ENCODE results near the gene MED13. TPM values are rescaled to one million over a fixed set of nuclear protein-coding genes. Genes with fewer than 3 reads are reported as not detected.

MED13 gene
- total and polyA plus RNA-seq, 9 of the 15 experiments (the other 6 are each of a cell fraction or from before 2014, with no cell fraction given): 5.4 to 48.4 (median 28.2) TPM

DNA sequence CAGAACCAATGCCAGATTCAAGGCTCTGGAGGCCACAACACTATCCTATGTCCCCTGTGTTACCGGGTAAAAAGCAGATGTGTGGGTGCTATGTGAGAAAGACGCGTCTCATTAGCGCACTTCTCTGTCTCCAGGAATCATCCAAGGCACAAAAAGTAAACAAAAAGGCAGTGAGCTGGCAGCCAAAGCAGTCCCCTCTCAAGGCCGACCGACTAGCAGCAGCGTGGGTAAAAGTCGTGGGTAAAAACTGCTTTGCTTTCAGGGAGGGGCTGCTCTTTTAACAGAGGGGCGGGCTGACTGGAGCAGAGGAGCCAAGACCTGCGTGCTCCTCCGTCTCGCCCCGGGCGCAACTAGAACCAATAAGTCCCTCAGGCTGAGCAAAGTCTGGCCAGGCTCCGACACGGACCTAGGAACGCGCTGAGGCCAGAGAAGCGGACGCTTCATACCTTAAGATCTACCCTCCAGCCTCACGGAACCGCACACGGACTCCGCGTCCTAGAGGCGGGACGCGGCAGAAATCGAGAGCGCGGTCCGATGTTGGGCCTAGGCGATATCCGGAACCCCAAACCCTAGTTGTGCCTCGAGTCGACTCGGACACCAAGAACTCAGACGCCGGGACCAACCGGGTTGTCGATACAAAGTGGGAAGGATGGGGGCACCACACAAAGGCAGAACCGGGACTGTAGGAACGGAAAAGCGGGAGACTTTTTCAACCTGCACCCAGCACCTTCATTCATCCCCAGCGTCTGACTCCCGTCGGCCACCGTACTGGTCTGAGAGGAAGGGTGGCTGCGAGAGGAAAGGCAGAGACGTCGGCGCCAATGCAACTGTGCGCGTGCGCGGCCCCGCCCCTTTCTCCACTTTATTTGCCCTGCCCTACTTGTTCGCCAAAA, 137.6 kb downstream of the MED13 start, which contains the start of gene INTS2 (continued):
- TF ChIP-seq, protein P1, sequence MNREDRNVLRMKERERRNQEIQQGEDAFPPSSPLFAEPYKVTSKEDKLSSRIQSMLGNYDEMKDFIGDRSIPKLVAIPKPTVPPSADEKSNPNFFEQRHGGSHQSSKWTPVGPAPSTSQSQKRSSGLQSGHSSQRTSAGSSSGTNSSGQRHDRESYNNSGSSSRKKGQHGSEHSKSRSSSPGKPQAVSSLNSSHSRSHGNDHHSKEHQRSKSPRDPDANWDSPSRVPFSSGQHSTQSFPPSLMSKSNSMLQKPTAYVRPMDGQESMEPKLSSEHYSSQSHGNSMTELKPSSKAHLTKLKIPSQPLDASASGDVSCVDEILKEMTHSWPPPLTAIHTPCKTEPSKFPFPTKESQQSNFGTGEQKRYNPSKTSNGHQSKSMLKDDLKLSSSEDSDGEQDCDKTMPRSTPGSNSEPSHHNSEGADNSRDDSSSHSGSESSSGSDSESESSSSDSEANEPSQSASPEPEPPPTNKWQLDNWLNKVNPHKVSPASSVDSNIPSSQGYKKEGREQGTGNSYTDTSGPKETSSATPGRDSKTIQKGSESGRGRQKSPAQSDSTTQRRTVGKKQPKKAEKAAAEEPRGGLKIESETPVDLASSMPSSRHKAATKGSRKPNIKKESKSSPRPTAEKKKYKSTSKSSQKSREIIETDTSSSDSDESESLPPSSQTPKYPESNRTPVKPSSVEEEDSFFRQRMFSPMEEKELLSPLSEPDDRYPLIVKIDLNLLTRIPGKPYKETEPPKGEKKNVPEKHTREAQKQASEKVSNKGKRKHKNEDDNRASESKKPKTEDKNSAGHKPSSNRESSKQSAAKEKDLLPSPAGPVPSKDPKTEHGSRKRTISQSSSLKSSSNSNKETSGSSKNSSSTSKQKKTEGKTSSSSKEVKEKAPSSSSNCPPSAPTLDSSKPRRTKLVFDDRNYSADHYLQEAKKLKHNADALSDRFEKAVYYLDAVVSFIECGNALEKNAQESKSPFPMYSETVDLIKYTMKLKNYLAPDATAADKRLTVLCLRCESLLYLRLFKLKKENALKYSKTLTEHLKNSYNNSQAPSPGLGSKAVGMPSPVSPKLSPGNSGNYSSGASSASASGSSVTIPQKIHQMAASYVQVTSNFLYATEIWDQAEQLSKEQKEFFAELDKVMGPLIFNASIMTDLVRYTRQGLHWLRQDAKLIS (CRISPR knock-in tag; IDR thresholded peaks at IDR 0.05): peak; percentile 87; the same call in 1 of the 2 replicates
- no peak for TF ChIP-seq ZKSCAN3 (CRISPR knock-in tag; IDR thresholded peaks at IDR 0.05)
- TF ChIP-seq ZNF764 (CRISPR knock-in tag; IDR thresholded peaks at IDR 0.05; ENCODE audit: low read depth): no peak
- TF ChIP-seq PTTG1 (tag; IDR thresholded peaks at IDR 0.05; ENCODE audit: low read depth): no peak
- 0 out of 2 replicates have a peak, but pooled peaks have one; percentile 11 for TF ChIP-seq DPF2 (IDR thresholded peaks at IDR 0.05)
- no peak for TF ChIP-seq CREB5 (CRISPR knock-in tag; IDR thresholded peaks at IDR 0.05)
- 0 out of 2 replicates have a peak, but pooled peaks have one; percentile 26 for TF ChIP-seq LEF1 (IDR thresholded peaks at IDR 0.05)
- TF ChIP-seq, protein P2, sequence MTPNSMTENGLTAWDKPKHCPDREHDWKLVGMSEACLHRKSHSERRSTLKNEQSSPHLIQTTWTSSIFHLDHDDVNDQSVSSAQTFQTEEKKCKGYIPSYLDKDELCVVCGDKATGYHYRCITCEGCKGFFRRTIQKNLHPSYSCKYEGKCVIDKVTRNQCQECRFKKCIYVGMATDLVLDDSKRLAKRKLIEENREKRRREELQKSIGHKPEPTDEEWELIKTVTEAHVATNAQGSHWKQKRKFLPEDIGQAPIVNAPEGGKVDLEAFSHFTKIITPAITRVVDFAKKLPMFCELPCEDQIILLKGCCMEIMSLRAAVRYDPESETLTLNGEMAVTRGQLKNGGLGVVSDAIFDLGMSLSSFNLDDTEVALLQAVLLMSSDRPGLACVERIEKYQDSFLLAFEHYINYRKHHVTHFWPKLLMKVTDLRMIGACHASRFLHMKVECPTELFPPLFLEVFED (CRISPR knock-in tag; conservative IDR thresholded peaks at IDR 0.05): no peak
- no peak for TF ChIP-seq TFAM (CRISPR knock-in tag; conservative IDR thresholded peaks at IDR 0.05)
- TF ChIP-seq ZNF253 (CRISPR knock-in tag; conservative IDR thresholded peaks at IDR 0.05): no peak
- no peak for TF ChIP-seq PBX2 (CRISPR knock-in tag; IDR thresholded peaks at IDR 0.05; ENCODE audit: low read depth)
- TF ChIP-seq PBX2 (tag; conservative IDR thresholded peaks at IDR 0.05; ENCODE audit: low read depth): no peak
- peak; percentile 38; the same call in 1 of the 2 replicates for TF ChIP-seq ESRRA (IDR thresholded peaks at IDR 0.05; ENCODE audit: borderline replicate concordance, low read depth)
- TF ChIP-seq CHD2 (IDR thresholded peaks at IDR 0.05; ENCODE audit: low read depth, low read length): no peak
- no peak for TF ChIP-seq ZC3H11A (IDR thresholded peaks at IDR 0.05; ENCODE audit: low read depth, low read length)
- no peak for TF ChIP-seq BCL6 (CRISPR knock-in tag; IDR thresholded peaks at IDR 0.05)
- TF ChIP-seq PHF8 (IDR thresholded peaks at IDR 0.05; ENCODE audit: borderline replicate concordance, low read length): peak; percentile 100
- no peak for TF ChIP-seq ZNF316 (IDR thresholded peaks at IDR 0.05)
